Ascending aorta (tissue), 2 donors: ENCODE data around the gene DDIT3. TPM values are rescaled to one million over a fixed set of nuclear protein-coding genes. Genes with fewer than 3 reads are reported as not detected.

Experiments
- DNase-seq, 2 donors: peaks; one replicate each; pipeline ENCODE4 v3.0.0-alpha.2; 2019; ENCODE audit warnings: low spot score in 2 of 2
- H3K27ac ChIP-seq, 2 donors: fragments of 200-600 bp; sonication (generic); one replicate each; pipeline ENCODE4 v1.5.1; 2016 to 2017; ENCODE audit warnings: mild to moderate bottlenecking in 1 of 2
- H3K27me3 ChIP-seq: fragments of 200-600 bp; sonication (generic); one replicate; pipeline ENCODE4 v1.5.1; 2017
- H3K36me3 ChIP-seq, 2 donors: fragments of 200-600 bp; sonication (generic); one replicate each; pipeline ENCODE4 v1.5.1; 2016
- H3K4me1 ChIP-seq, 2 donors: fragments of 200-600 bp; sonication (generic); one replicate each; pipeline ENCODE4 v1.5.1; 2016 to 2017; ENCODE audit warnings: mild to moderate bottlenecking in 1 of 2
- H3K4me3 ChIP-seq, 2 donors: fragments of 200-600 bp; sonication (generic); one replicate each; pipeline ENCODE4 v1.5.1; 2016 to 2017; ENCODE audit warnings: mild to moderate bottlenecking in 1 of 2
- H3K9me3 ChIP-seq, 2 donors: fragments of 200-600 bp; sonication (generic); one replicate each; pipeline ENCODE4 v1.5.1; 2016
- intact Hi-C: fragments of 100-400 bp; cut with DNase I; formaldehyde crosslinking; loops from one replicate; pipeline ENCODE4 v1.15.1; 2023
- total RNA-seq: library from RNA; depleted of rRNA; stranded (reverse); fragments of >200 nt; gene quantifications from one replicate; pipeline ENCODE4 v1.1.0, GENCODE V29; 2016
- TF ChIP-seq, protein P1 (sequence below), 3 experiments: fragments of 200-600 bp in 2 of 3; fragments of 450-650 bp in 1 of 3; sonication (generic) in 2 of 3; IDR thresholded peaks; one replicate each; pipeline ENCODE4 v1.5.1; 2016 to 2019; ENCODE audit warnings: antibody characterized with exemption in 3 of 3, mild to moderate bottlenecking in 1 of 3, moderate library complexity in 1 of 3

The DDIT3 gene
- total RNA-seq, 1 donor from 2014 or later, result 0.64 TPM

DNA sequence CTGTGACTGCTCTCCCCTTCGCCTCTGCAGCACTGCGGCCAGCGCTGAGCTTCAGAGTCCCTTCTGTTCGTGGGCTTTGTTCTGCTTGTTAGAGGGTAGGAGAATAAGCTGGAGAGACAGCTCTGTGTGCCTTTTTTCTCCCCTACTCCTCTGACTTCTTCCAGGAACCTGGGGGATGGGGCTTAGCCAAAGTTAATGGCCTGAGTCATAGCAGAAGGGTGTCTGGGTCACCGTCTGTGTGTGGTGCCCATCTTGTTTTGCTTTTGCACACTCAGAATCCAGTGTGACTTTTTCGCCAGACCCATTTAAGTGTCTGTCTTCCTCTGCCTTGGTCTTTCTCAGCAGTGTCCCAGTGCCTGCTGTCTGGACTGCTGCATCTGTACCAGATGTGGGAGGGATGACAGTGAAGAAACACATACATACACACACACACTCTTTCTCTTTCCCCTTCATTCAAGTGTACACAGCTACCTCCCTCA, 32.6 kb upstream of the DDIT3 start:
- H3K4me1 ChIP-seq, result peaks cover 0 to 4% of the 10 kb centered on the region in 2 donors
- H3K4me3 ChIP-seq, result no peak overlapping the region
- DNase-seq, result no peak
- intact Hi-C loops, result no loop called here
- TF ChIP-seq, protein P1, sequence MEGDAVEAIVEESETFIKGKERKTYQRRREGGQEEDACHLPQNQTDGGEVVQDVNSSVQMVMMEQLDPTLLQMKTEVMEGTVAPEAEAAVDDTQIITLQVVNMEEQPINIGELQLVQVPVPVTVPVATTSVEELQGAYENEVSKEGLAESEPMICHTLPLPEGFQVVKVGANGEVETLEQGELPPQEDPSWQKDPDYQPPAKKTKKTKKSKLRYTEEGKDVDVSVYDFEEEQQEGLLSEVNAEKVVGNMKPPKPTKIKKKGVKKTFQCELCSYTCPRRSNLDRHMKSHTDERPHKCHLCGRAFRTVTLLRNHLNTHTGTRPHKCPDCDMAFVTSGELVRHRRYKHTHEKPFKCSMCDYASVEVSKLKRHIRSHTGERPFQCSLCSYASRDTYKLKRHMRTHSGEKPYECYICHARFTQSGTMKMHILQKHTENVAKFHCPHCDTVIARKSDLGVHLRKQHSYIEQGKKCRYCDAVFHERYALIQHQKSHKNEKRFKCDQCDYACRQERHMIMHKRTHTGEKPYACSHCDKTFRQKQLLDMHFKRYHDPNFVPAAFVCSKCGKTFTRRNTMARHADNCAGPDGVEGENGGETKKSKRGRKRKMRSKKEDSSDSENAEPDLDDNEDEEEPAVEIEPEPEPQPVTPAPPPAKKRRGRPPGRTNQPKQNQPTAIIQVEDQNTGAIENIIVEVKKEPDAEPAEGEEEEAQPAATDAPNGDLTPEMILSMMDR (IDR thresholded peaks at IDR 0.05), result no peak
- H3K36me3 ChIP-seq, result no peaks in the 10 kb centered on the region
- peak overlapping the region in 1 of 2 donors; percentile 16 for H3K27ac ChIP-seq
- H3K9me3 ChIP-seq, result no peaks in the 10 kb centered on the region
- no peaks in the 10 kb centered on the region for H3K27me3 ChIP-seq

DNA sequence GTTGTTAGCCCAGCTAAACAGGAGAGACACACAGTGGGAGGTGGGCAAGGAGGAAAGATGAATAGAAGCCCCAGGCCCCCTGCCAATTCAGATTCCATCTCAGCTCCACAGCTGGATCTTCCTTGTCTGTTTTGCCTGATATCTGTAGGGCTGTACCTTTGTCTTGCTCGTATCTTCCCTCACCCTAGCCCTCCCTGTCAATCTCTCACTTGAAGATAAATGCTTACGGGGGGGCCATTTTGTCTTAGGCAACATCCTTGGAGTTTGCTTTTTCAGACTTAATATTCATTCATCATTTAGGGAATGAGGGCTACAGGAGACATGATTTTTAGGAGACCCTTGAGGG, 32.0 kb upstream of the DDIT3 start:
- H3K36me3 ChIP-seq, result no peaks in the 10 kb centered on the region
- intact Hi-C loops, result no loop called here
- no peaks in the 10 kb centered on the region for H3K9me3 ChIP-seq
- no peaks in the 10 kb centered on the region for H3K27me3 ChIP-seq
- no peak overlapping the region for H3K27ac ChIP-seq
- no peak overlapping the region for H3K4me3 ChIP-seq
- peaks cover 0 to 4% of the 10 kb centered on the region in 2 donors for H3K4me1 ChIP-seq
- DNase-seq, result no peak
- TF ChIP-seq, protein P1 (IDR thresholded peaks at IDR 0.05), result no peak

DNA sequence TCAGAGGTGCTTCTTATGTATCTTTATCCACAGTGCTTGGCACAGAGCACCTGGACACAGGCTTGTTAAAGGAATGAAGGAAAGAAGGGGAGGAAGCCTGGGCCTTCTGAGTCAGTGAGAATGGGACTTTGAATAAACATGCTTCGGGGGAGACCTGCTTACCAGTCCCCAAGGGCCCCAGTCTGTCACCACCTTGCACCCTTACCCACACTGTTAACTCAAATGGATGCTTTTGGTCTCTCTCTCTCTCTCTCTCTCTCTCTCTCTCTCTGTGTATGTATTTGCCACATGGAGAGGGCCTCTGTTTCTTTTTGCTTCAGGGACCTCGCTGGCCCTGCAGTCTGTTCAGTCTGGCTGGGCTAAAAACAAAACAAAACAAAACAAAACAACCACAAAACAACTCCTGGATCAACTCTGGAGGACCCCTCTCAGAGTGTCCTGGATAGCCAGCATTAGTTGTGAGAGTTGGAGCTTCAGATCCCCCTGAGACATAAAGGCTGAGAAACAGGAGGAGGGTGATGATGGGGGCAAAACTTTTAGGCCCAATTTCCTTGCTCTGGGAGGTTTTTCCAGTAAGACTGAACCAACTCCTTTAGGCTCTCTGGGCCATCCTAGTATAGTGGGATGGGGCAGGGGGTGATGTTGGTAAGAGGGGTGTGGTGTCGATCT, 31.5 kb upstream of the DDIT3 start:
- H3K4me3 ChIP-seq, result no peak overlapping the region
- H3K4me1 ChIP-seq, result peaks cover 0 to 4% of the 10 kb centered on the region in 2 donors
- intact Hi-C loops, result no loop called here
- TF ChIP-seq, protein P1 (IDR thresholded peaks at IDR 0.05), result no peak
- H3K27me3 ChIP-seq, result no peaks in the 10 kb centered on the region
- H3K27ac ChIP-seq, result no peak overlapping the region
- H3K9me3 ChIP-seq, result no peaks in the 10 kb centered on the region
- no peaks in the 10 kb centered on the region for H3K36me3 ChIP-seq
- no peak for DNase-seq

DNA sequence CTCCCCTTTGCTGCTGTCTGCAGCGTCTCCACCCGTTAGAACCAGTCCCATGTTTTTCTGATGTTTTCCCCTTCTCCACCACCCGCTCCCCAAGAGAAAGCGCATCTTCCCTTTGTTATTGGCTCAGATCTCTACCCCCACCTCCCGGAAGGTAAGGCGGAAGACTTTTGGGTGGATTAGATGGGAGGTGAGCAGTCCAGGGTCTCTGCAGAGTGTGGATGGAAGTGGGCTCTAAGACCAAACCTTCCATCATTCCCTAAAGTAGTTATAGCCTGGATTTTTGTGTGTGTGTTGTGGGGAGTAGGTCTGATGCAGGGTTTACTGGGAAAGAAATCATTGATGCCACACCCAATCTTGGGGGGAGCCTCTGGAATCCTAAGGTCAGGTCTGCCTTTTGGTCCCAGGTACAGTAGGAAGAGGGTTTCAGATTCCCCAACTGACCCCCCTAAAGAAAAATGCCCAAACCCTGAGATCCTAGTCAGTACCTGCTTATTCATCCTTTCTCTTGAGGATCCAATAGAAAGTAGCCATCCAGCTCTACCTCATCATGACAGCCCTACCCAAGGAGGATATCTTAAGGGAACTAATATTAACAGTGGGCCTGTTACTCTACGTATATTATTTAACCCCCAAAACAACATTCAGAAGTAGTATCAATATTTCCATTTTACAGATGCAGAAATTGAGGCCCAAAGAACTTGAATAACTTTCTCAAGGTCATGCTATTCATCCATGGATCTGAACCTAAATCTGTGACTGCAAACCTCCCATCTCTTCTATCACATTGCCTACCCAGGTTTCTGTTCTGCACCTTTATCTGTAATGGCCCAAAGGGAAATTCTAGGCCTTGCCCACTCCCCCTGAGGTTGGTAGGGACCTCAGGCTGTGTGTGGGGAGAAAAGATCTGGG, 30.6 kb upstream of the DDIT3 start:
- TF ChIP-seq, protein P1 (IDR thresholded peaks at IDR 0.05), result no peak
- peaks cover 3 to 8% of the 10 kb centered on the region in 2 donors for H3K4me1 ChIP-seq
- H3K36me3 ChIP-seq, result no peaks in the 10 kb centered on the region
- H3K27me3 ChIP-seq, result no peaks in the 10 kb centered on the region
- H3K4me3 ChIP-seq, result peak overlapping the region; percentile 61 to 71
- intact Hi-C loops, result no loop called here
- no peaks in the 10 kb centered on the region for H3K9me3 ChIP-seq
- H3K27ac ChIP-seq, result no peak overlapping the region
- DNase-seq, result no peak

DNA sequence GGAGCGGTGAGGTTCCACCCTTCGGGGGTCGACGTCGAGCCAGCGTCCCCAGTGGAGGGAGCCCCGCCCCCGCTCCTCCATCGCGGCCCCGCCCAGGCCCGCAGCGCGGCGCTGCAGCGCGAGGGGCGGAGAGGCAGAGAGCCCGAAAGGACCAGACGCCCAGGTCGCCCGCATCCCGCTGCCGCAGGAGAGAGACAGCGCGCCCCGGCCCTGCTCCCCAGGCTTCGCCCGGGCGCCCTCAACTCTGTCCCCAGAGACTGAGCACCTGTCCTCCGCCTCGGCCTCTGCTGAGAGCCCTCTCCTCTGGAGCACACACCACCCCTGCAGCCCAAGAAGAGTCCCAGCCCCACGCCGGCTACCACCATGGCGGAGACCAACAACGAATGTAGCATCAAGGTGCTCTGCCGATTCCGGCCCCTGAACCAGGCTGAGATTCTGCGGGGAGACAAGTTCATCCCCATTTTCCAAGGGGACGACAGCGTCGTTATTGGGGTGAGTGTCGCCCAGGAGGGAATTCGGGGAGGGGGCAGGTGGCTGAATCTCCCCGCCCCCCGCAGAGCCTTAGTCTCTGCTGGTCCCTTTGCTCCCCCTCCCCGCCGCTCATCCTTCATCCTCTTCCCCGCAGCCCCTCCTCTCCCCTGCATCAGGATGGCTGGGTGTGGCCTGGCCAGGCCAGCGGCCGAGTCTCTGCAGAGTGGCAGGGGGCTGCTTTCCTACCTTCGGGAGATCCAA, 29.8 kb upstream of the DDIT3 start, which contains the start of gene KIF5A:
Gene KIF5A (plus strand): TSS at position 136 of the 732 bp plus-strand sequence. CDS start 228 bp downstream, at position 364.
- DNase-seq, result peak in 1 of 2 donors; percentile 74
- Histone ChIP-seq H3K36me3 (no peaks in the 10 kb centered on the region), H3K4me1 (peaks cover 3 to 14% of the 10 kb centered on the region in 2 donors), H3K27ac (peak within 1 kb of the TSS in 1 of 2 donors; percentile 34), H3K9me3 (no peaks in the 10 kb centered on the region), H3K27me3 (no peaks in the 10 kb centered on the region), H3K4me3 (peak within 1 kb of the TSS; percentile 61 to 71)
- TF ChIP-seq, protein P1 (IDR thresholded peaks at IDR 0.05), result no peak
- intact Hi-C loops, result no loop called here
